Measurements from ENCODE around the gene MTRFR. TPM values are rescaled to one million over a fixed set of nuclear protein-coding genes. Genes with fewer than 3 reads are reported as not detected.

The MTRFR gene
- total RNA-seq, result 9.2 and 10.7 TPM in 2 replicates

DNA sequence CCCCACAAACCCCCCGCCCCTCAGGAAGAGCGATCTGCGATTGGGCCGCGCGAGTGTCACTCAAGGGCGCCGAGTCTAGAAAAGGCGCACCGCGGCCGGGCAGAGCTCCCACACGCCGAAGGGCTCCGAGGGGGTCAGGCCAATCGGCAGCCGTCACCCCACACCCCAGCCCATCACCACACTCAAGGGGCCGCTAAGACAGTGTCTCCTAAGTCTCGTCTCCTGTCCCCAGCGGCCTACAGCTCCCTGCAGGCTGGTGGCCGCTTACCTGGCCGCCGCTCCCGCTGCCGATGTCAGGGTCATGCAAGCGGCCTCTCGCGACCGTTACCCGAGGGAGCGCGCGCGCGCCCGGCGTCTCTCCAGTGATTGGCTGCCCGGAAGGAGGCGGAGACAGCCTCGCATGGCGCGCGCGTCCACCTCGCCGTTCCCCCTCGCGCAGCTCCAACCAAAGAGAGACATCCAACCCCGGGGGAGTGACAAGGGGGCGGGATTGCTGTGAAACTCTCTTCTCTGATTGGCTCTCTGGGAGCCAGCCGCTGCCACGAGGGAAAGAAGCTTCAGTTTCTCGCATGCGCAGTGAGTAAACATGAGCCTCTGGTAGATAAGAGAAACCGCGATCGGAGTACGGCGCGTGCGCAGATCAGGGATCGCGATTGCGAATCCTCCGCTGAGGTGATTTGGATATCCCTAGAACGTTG is at the start of gene MTRFR, which contains the start of gene MPHOSPH9:
MTRFR (plus strand) TSS at position 630 of the 698 bp plus-strand sequence. CDS start 20,239 bp downstream, outside the sequence.
MPHOSPH9 (minus strand) TSS at position 335 of the 698 bp plus-strand sequence. CDS start 2,777 bp downstream, outside the sequence.

Other genes starting within 250 kb of the MTRFR start
- 2.2 and 3.1 TPM in 2 replicates for gene PITPNM2, start 82.3 kb upstream of the MTRFR start, total RNA-seq
- 29.0 and 32.3 TPM in 2 replicates for gene MPHOSPH9, start 295 bp upstream of the MTRFR start, total RNA-seq
- 197 and 324 TPM in 2 replicates for gene CDK2AP1, start 38.4 kb downstream of the MTRFR start, total RNA-seq
- 21.7 and 26.5 TPM in 2 replicates for gene SBNO1, start 131.4 kb downstream of the MTRFR start, total RNA-seq
- gene KMT5A, start 150.7 kb downstream of the MTRFR start, total RNA-seq, result 24.9 and 26.3 TPM in 2 replicates
- 3.1 and 4.4 TPM in 2 replicates for gene RILPL2, start 203.2 kb downstream of the MTRFR start, total RNA-seq
- 11.3 and 13.4 TPM in 2 replicates for gene SNRNP35, start 224.7 kb downstream of the MTRFR start, total RNA-seq

Measured in dermis lymphatic vessel endothelial cell (primary cell).